ENCODE results near the gene MYO3B. TPM values are rescaled to one million over a fixed set of nuclear protein-coding genes. Genes with fewer than 3 reads are reported as not detected.

MYO3B gene
- total RNA-seq, 2 experiments from 2014 or later: not detected

- Histone ChIP-seq H3K36me3 (ENCODE audit: insufficient read depth, low read length) (no peaks in the 10 kb centered on the region), H3K9me3 (ENCODE audit: low read length) (no peaks in the 10 kb centered on the region), H3K79me2 (ENCODE audit: insufficient read depth, low read depth, low read length) (no peaks in the 10 kb centered on the region), H3K9me2 (ENCODE audit: insufficient read depth, low read length) (no peaks in the 10 kb centered on the region), H3K4me2 (ENCODE audit: low read length) (no peak overlapping the region), H3K4me3 (ENCODE audit: low read depth, low read length, poor library complexity, severe bottlenecking) (no peak overlapping the region), H3K27ac (ENCODE audit: low read depth, low read length, poor library complexity, severe bottlenecking) (no peak overlapping the region), H2AFZ (ENCODE audit: low read length) (no peak overlapping the region), H4K20me1 (ENCODE audit: insufficient read depth, low read length) (no peaks in the 10 kb centered on the region), H3K4me1 (ENCODE audit: insufficient read depth, low read length, poor library complexity, severe bottlenecking) (no peaks in the 10 kb centered on the region)
- ChIA-PET POLR2A (interaction anchor here (0.7 kb wide), 1 partner anchor 590 kb away, joined by 3 read pairs; no protein-coding TSS in a partner anchor), CTCF (ENCODE audit: unreplicated experiment) (no interaction called here)
- TF ChIP-seq CTCF (conservative IDR thresholded peaks at IDR 0.05; ENCODE audit: low read length) (no peak), EZH2phosphoT487 (IDR thresholded peaks at IDR 0.05; ENCODE audit: borderline replicate concordance, low read depth, low read length) (no peak)
- BruUV-seq (replicated peaks): no TSS peak
- intact Hi-C loops (cut with micrococcal nuclease; ENCODE audit: unreplicated experiment): no loop called here
- no peak for DNase-seq (ENCODE audit: low spot score)
Observed at GRCh38 chr2:170226216-170226615, 48.3 kb downstream of the MYO3B start.

GRCh38 chr2:170227507-170227947 is 49.6 kb downstream of the MYO3B start:
- Histone ChIP-seq H3K79me2 (ENCODE audit: insufficient read depth, low read depth, low read length) (no peaks in the 10 kb centered on the region), H3K4me3 (ENCODE audit: low read depth, low read length, poor library complexity, severe bottlenecking) (no peak overlapping the region), H3K36me3 (ENCODE audit: insufficient read depth, low read length) (no peaks in the 10 kb centered on the region), H3K4me1 (ENCODE audit: insufficient read depth, low read length, poor library complexity, severe bottlenecking) (no peaks in the 10 kb centered on the region), H3K9me3 (ENCODE audit: low read length) (no peaks in the 10 kb centered on the region), H3K4me2 (ENCODE audit: low read length) (peak overlapping the region; percentile 17; the same call in 1 of the 2 replicates), H2AFZ (ENCODE audit: low read length) (no peak overlapping the region), H4K20me1 (ENCODE audit: insufficient read depth, low read length) (no peaks in the 10 kb centered on the region), H3K9me2 (ENCODE audit: insufficient read depth, low read length) (no peaks in the 10 kb centered on the region), H3K27ac (ENCODE audit: low read depth, low read length, poor library complexity, severe bottlenecking) (no peak overlapping the region)
- TF ChIP-seq CTCF (conservative IDR thresholded peaks at IDR 0.05; ENCODE audit: low read length): no peak
- TF ChIP-seq EZH2phosphoT487 (IDR thresholded peaks at IDR 0.05; ENCODE audit: borderline replicate concordance, low read depth, low read length): no peak
- no peak for DNase-seq (ENCODE audit: low spot score)
- CTCF ChIA-PET (ENCODE audit: unreplicated experiment): no interaction called here
- POLR2A ChIA-PET: no interaction called here
- intact Hi-C loops (cut with micrococcal nuclease; ENCODE audit: unreplicated experiment): no loop called here
- no TSS peak for BruUV-seq (replicated peaks)

GRCh38 chr2:170227951-170228350 is 50.0 kb downstream of the MYO3B start:
- no peak overlapping the region for H3K27ac ChIP-seq (ENCODE audit: low read depth, low read length, poor library complexity, severe bottlenecking)
- no peak for DNase-seq (ENCODE audit: low spot score)

More at GRCh38 chr2:170227951-170228350, 50.0 kb downstream of the MYO3B start:
- Histone ChIP-seq H3K4me3 (ENCODE audit: low read depth, low read length, poor library complexity, severe bottlenecking) (no peak overlapping the region), H3K9me3 (ENCODE audit: low read length) (no peaks in the 10 kb centered on the region), H3K9me2 (ENCODE audit: insufficient read depth, low read length) (no peaks in the 10 kb centered on the region), H3K4me1 (ENCODE audit: insufficient read depth, low read length, poor library complexity, severe bottlenecking) (no peaks in the 10 kb centered on the region), H3K36me3 (ENCODE audit: insufficient read depth, low read length) (no peaks in the 10 kb centered on the region), H4K20me1 (ENCODE audit: insufficient read depth, low read length) (no peaks in the 10 kb centered on the region), H3K4me2 (ENCODE audit: low read length) (peak overlapping the region; percentile 17; the same call in 1 of the 2 replicates), H2AFZ (ENCODE audit: low read length) (no peak overlapping the region), H3K79me2 (ENCODE audit: insufficient read depth, low read depth, low read length) (no peaks in the 10 kb centered on the region)
- no TSS peak for BruUV-seq (replicated peaks)
- CTCF ChIA-PET (ENCODE audit: unreplicated experiment): no interaction called here
- POLR2A ChIA-PET: interaction anchor here (0.9 kb wide), 1 partner anchor 9 kb away, joined by 10 read pairs; no protein-coding TSS in a partner anchor
- no peak for TF ChIP-seq EZH2phosphoT487 (IDR thresholded peaks at IDR 0.05; ENCODE audit: borderline replicate concordance, low read depth, low read length)
- no peak for TF ChIP-seq CTCF (conservative IDR thresholded peaks at IDR 0.05; ENCODE audit: low read length)
- intact Hi-C loops (cut with micrococcal nuclease; ENCODE audit: unreplicated experiment): no loop called here
